ENCODE data around the gene ABCA4. TPM values are rescaled to one million over a fixed set of nuclear protein-coding genes. Genes with fewer than 3 reads are reported as not detected.

ABCA4 gene
- polyA plus RNA-seq, 4 donors, result 4.7 to 13.2 (median 9.1) TPM

GRCh38 chr1:94084547-94084946, 36.4 kb downstream of the ABCA4 start:
- no peak for DNase-seq (ENCODE audit: low read depth in 4 of 4, low spot score in 2 of 4)

GRCh38 chr1:94084085-94084484, 36.9 kb downstream of the ABCA4 start:
- DNase-seq (ENCODE audit: low read depth in 4 of 4, low spot score in 2 of 4), result no peak

- DNase-seq (ENCODE audit: low read depth in 4 of 4, low spot score in 2 of 4), result no peak
Observed at GRCh38 chr1:94083681-94084080, 37.3 kb downstream of the ABCA4 start.

DNA sequence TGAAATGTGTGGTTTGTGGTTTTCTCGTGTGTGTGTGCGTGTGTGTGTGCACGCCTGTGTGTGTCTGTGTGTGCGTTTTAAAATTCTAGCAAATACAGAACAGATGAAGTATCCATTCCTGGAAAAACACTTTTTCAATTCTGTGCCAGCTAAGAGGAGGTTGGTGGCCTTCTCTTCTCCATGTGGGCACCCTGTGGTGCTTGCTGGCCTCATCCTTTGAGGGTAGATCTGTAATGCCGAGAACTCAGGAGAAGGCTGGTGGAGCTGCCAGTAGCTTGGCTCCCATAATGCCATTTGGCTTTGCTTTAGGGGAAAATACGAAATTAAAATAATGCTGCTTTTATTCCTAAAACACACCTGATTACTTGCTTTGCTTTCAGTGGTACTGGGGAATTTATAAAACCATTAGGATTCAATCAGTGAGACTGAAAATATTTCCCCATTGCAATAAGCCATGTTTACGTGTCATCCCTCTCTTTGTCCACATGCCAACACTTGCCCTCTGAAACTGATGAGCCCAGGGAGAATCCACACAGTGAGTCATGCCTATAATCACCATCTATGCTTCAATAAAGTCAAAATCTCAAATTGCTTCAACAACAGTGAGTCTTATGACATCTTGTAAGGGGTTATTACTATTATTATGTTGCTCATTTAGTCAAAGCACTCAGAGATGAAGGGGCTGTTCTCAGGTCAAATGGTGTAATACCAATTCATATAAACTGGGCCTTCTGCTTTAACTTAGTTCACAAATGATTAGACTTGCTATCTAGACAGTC, 39.2 kb downstream of the ABCA4 start:
- DNase-seq (ENCODE audit: low read depth in 4 of 4, low spot score in 2 of 4), result no peak

- no peak for DNase-seq (ENCODE audit: low read depth in 4 of 4, low spot score in 2 of 4)
Observed at GRCh38 chr1:94079989-94080388, 41.0 kb downstream of the ABCA4 start.

GRCh38 chr1:94079080-94079940, 41.6 kb downstream of the ABCA4 start:
- peak in 2 of 4 donors; percentile 68 to 78 for DNase-seq (ENCODE audit: low read depth in 4 of 4, low spot score in 2 of 4)

DNA sequence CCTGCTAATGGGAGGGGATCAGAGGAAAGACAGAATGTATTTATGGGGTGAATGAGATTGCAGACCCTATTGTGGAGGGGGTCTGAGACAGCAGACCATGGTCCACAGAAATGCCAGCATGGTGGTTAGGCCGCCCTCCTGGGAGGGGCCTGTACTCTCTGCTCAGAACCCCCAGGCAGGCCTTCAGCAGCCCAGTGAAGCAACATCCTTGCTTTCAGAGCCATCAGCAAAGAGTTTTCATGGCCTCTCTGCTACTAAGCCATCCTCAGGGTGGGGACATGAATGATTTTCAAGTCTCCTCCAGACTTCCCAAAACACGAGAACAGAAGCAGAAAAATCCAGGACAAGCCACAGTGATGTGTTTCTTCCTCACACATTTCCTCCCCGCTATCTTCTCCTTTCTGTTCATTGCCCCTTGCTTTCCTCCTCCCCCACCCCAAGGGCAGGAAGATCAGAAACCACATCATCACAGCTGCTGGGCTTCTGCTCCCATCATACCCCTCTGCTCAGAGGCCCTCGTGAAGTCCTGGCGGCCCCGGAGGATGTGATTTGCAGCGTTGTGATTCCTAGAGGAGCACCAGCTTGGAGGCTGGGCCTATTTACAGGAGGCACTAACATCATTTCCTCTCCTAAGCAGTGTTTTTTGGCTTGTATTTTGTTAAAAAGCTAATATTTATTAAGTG, 48.0 kb downstream of the ABCA4 start:
- no peak for DNase-seq (ENCODE audit: low read depth in 4 of 4, low spot score in 2 of 4)

- DNase-seq (ENCODE audit: low read depth in 4 of 4, low spot score in 2 of 4), result no peak
Observed at GRCh38 chr1:94071976-94072375, 49.0 kb downstream of the ABCA4 start.

GRCh38 chr1:94071391-94071790, 49.6 kb downstream of the ABCA4 start:
- DNase-seq (ENCODE audit: low read depth in 4 of 4, low spot score in 2 of 4), result no peak

GRCh38 chr1:94070865-94071264, 50.1 kb downstream of the ABCA4 start:
- no peak for DNase-seq (ENCODE audit: low read depth in 4 of 4, low spot score in 2 of 4)

DNA sequence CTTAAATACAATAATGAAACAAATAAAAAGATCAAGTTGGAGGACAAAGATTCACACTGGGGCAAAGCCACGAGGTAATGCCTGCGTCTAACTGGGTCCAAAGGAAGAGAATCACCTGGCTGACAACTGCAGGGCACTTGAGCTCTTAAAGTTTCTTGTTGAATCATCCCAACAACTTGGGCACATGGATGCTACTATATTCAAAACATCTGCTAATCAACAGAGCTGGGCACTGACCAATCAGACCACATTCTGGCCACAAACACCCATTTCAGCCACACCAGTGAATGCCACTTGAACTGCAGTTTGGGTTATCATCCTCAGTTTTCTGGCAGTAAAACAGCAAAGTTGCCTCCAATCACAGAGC, 51.0 kb downstream of the ABCA4 start:
- no peak for DNase-seq (ENCODE audit: low read depth in 4 of 4, low spot score in 2 of 4)

GRCh38 chr1:94068999-94069918, 51.7 kb downstream of the ABCA4 start:
- DNase-seq (ENCODE audit: low read depth in 4 of 4, low spot score in 2 of 4), result peak in 1 of 4 donors; percentile 71

DNA sequence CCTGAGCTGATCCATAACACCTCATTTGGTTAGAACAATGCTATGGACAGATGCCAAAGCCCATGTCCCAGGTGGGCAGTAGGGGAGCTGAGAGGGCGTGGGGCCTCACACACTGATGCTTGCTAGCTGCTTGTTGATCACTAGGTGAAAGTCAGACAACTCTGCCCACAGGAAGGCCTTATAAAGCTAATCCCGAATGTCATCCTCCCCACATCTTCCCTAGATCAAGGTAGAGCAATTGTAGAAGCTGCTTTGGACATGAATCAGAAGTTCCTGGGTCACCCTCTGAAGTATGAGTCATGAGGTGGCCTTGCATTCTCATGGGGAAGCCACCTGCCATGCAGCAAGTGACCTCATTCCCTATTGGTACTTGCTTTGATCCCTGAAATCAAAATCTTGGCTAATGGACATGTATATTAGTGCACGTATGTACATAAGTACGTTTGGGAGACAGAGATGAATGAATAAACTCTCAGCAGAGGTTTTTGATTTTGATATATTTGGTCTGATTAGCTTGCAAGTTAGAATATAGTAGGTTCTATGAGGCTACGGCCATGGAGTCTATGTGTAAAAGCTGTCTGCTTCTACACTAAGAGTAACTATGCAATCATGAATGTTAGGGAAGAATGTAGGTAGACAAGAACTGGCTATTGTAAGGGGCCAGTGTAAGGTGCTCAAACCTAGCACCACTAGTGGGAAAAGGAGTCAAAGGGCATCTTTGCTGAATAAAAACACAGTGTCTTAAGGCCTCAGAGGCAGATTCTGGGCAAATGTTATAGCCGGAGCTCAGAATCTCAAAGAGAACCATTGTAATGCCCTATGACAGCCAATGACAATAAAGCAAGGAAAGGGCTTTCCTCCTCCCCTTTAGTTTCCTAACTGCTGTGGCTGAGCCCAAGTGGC, 52.6 kb downstream of the ABCA4 start:
- DNase-seq (ENCODE audit: low read depth in 4 of 4, low spot score in 2 of 4), result no peak

- no peak for DNase-seq (ENCODE audit: low read depth in 4 of 4, low spot score in 2 of 4)
Observed at GRCh38 chr1:94067196-94067595, 53.8 kb downstream of the ABCA4 start.

DNA sequence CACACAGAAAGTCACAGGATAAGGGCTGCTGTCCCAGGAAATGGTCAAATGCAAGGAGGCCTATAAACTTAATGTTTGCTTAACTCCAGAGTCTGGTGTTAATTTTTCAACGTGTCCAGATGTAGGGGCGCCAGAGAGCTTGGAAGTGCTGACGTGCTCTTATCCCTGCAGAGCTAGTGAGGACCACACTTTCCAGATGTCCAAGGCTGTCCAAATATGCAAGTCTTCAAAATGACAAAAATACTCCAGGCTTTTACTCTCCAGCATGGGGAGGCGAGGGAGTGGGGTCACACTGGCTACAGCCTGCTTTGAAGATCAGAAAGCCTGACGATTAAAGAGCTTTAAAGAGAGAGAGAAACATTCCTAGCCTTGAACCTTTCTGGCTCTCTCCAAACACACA, 57.6 kb downstream of the ABCA4 start:
- DNase-seq (ENCODE audit: low read depth in 4 of 4, low spot score in 2 of 4), result peak in 2 of 4 donors; percentile 64 to 83

DNA sequence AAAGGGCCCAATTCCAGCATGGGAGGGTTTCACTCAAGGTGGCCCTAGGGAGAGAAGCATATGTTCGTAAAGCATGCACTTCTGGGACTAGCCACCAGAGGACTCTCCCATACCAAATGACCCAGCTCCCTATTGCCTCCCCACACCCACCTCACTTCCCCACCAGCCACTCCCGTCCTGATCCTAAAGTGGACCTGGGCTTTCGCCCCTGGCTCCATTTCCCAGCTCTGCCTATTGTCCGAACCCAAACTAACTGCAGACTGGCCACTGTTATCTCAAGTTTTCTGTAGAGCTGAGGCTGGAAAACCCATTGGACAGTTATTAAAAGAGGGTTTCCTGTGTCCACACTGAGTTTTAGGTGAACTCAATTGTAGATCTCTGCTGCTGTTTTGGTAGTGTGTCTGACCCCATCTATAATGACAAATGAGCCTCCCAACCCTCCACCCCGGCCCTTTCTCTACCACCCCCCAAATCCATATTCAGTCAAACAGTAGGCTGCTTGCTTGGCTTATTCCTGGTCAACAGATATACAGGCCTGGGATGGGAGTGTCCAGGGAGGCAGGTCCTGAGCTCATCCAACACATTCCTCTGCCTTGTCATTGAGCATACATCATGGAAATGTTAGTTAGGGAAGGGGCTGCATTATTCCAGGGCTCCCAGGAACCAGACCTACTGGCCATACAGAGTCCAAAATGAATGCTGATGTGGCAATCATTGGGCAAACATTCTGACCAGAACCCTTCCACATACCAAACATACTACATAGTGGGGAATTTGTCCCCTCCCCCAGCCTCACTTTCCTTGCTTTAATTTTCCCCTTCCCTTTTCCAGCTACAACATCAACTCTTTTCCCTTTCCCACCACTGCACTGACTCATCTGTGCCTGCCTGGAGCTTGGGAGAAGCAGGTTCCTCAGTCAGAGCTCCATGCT, 59.2 kb downstream of the ABCA4 start:
- DNase-seq (ENCODE audit: low read depth in 4 of 4, low spot score in 2 of 4), result no peak

- DNase-seq (ENCODE audit: low read depth in 4 of 4, low spot score in 2 of 4), result no peak
Observed at GRCh38 chr1:94060720-94061119, 60.2 kb downstream of the ABCA4 start.

- DNase-seq (ENCODE audit: low read depth in 4 of 4, low spot score in 2 of 4), result no peak
Observed at GRCh38 chr1:94058766-94059165, 62.2 kb downstream of the ABCA4 start.
